ENCODE results near the gene SCAP. TPM values are rescaled to one million over a fixed set of nuclear protein-coding genes. Genes with fewer than 3 reads are reported as not detected.

Gene SCAP
- 100 to 1,000 TPM in 2 of 6 donors, 10 to 100 TPM in 4; 65.7 to 134 (median 81.8) TPM for total RNA-seq

DNA sequence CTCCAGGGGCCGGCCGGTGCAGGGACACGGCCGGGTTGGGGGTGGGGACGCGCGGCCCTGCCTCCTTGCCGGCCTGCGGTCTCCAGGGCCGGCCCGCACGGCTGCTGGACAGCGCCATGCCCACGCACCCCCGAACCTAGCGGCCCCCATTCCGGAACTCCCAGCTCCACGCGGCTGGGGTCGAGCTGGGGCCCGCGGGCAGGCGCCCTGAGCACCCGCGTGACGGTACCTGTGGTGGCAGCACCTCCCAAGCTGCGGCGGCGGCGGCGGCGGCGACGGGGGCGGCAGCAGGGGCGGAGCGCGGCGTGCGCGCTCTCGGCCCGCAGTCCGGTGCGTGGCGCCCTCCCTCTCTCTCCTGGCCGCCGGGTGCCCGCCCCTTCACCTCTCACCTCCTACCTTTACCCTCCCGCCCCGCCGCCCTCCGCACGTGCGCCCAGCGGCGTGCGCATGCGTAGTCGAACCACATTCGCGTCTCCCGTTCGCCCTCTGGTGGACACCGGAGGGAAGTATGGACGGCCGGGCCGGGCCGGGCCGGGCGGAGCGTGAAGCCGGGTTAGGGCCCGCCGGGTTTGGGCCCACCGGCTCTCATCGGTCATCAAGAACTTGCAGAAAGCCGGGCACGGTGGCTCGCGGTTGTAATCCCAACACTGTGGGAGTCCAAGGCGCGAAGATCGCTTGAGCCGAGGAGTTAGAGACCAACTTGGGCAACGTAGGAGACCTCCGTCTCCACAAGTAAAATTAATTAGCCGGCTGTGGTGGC is at the start of gene SCAP:
TSS of gene SCAP (minus strand) at position 372 of the 760 bp plus-strand sequence. CDS start 32,948 bp downstream, outside the sequence.
- Histone ChIP-seq H3K27me3 (no peaks in the 10 kb centered on the region), H3K9me3 (no peaks in the 10 kb centered on the region), H3K36me3 (no peaks in the 10 kb centered on the region), H3K4me1 (peaks cover 18 to 33% (median 19%) of the 10 kb centered on the region in 4 donors), H3K4me3 (peak within 1 kb of the TSS; percentile 97 to 99 (median 98)), H3K27ac (peak within 1 kb of the TSS; percentile 77 to 90 (median 86))
- peak; percentile 97 to 99 for ATAC-seq (ENCODE audit: low FRiP score in 2 of 2)
- DNase-seq: peak; percentile 95 to 98
- WGBS, 2 donors: 5 to 20% methylated on average over 11 to 34 of the region's 88 CpGs
- peak in 3 of 4 donors; percentile 44 to 77 (median 55) for TF ChIP-seq POLR2A (IDR thresholded peaks at IDR 0.05)
- TF ChIP-seq, protein P1, sequence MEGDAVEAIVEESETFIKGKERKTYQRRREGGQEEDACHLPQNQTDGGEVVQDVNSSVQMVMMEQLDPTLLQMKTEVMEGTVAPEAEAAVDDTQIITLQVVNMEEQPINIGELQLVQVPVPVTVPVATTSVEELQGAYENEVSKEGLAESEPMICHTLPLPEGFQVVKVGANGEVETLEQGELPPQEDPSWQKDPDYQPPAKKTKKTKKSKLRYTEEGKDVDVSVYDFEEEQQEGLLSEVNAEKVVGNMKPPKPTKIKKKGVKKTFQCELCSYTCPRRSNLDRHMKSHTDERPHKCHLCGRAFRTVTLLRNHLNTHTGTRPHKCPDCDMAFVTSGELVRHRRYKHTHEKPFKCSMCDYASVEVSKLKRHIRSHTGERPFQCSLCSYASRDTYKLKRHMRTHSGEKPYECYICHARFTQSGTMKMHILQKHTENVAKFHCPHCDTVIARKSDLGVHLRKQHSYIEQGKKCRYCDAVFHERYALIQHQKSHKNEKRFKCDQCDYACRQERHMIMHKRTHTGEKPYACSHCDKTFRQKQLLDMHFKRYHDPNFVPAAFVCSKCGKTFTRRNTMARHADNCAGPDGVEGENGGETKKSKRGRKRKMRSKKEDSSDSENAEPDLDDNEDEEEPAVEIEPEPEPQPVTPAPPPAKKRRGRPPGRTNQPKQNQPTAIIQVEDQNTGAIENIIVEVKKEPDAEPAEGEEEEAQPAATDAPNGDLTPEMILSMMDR (IDR thresholded peaks at IDR 0.05): peak; percentile 97 to 99 (median 99)
- TF ChIP-seq EP300 (IDR thresholded peaks at IDR 0.05): peak in 1 of 4 donors; percentile 36
- TF ChIP-seq POLR2AphosphoS5 (IDR thresholded peaks at IDR 0.05): peak; percentile 73 to 90

DNA sequence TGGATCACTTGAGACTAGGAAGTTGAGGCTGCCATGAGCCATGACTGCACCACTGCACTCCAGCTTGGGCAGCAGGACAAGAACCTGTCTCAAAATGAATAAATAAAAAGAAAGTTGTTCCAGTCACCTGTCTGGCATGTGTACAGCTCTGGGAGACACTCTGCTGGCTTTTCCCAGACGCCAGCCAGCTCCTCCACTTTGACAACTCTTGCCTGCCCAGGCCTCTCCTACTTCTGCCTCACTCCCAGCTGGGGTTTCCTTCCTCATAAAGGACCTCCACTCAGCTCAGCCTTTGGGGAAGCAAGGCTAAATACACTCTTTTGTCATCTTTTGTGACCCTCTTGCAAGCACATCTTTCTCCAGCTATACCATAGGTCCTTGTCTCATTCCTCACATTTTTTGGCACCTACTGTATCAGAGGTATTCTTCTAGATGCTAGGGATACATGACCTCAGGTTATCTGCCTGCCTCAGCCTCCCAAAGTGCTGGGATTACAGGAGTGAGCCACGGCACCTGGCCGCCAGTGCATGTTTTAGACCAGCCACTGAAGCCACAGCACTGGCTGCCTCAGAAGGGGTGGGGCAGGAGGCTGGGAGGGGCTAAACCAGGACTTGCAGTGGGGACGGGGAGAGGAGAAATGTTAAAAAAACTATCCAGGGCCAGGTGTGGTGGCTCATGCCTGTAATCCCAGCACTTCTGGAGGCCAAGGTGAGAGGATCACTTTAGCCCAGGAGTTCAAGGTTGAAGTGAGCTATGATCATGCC is 47.8 kb upstream of the SCAP start:
- Histone ChIP-seq H3K27me3 (no peaks in the 10 kb centered on the region), H3K4me1 (peaks cover 0 to 8% (median 2%) of the 10 kb centered on the region in 4 donors), H3K9me3 (no peaks in the 10 kb centered on the region), H3K27ac (no peak overlapping the region), H3K4me3 (no peak overlapping the region), H3K36me3 (no peaks in the 10 kb centered on the region)
- 59 to 71% methylated on average over 4 of the region's 4 CpGs for WGBS, 2 donors
- DNase-seq (no peak), ATAC-seq (ENCODE audit: low FRiP score in 2 of 2) (no peak)
- TF ChIP-seq POLR2AphosphoS5 (IDR thresholded peaks at IDR 0.05) (no peak), POLR2A (IDR thresholded peaks at IDR 0.05) (no peak)
- TF ChIP-seq, protein P1 (IDR thresholded peaks at IDR 0.05): no peak

DNA sequence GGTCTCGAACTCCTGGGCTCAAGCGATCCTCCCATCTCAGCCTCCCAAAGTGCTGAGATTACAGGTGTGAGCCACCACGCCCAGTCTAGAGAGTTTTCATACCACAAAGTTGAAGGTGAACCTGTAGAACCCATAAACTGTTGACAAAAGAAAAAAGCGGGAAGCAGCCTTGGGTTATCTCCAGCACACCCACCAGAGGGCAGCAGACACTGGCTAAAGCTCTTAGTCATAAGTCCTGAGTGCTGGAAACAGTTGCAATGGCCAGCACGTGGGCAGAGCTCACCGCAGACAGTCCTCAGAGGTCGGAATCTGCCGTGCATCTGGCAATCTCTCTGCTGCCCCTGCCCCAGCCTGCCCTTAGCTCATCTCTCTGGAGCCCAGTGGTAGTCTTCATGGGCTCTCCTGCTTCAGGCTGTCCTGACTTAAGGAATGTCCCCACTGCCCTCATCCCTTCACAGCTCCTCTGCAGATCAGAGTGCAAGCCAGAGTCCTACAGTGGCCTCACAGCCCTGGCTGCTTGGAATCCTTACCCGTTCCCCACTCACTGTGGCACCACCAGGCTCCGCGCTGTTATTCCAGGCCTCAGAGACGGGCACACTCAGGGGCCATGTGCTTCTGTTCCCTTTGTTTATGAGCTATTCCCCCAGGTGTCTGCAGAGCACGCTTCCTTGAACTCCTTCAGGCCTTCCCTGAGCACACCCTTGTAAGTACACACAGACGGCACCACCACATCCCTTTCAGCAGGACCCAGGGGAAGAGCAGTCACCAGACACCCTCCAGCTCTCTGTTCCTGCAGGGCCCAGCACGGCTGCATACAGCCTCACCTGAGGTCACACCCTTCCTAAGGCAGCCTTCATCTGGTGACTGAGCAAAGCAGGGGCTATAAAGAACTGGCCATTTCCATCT is 46.6 kb upstream of the SCAP start:
- Histone ChIP-seq H3K4me3 (no peak overlapping the region), H3K4me1 (peaks cover 0 to 8% (median 2%) of the 10 kb centered on the region in 4 donors), H3K27me3 (no peaks in the 10 kb centered on the region), H3K27ac (no peak overlapping the region), H3K9me3 (no peaks in the 10 kb centered on the region), H3K36me3 (no peaks in the 10 kb centered on the region)
- ATAC-seq (ENCODE audit: low FRiP score in 2 of 2): peak; percentile 95 to 98
- peak in 1 of 2 donors; percentile 88 for DNase-seq
- 37 to 50% methylated on average over 11 to 15 of the region's 15 CpGs for WGBS, 2 donors
- TF ChIP-seq, protein P1 (IDR thresholded peaks at IDR 0.05): peak; percentile 77 to 94 (median 89)
- no peak for TF ChIP-seq EP300 (IDR thresholded peaks at IDR 0.05)

DNA sequence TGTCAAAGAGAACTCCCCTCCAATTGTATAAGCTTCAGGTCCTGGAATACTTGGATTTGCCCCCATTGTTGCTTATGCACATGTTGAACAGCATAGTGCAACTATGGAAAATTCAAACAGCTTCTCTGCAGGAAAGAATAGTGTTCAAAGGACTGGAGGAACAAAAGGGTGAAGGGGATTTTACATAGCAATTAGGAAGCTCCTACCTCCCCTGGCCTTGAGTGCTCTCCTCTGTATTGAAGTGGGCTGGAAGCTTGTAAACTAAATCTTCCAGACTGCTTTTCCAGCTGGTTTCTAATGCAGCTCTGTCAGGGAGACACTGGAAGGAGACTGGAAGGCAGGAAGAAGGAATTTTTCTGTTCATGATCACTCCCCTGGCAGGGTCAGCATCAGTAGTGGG is 45.0 kb upstream of the SCAP start:
- TF ChIP-seq POLR2AphosphoS5 (IDR thresholded peaks at IDR 0.05): no peak
- no peak for TF ChIP-seq POLR2A (IDR thresholded peaks at IDR 0.05)
- TF ChIP-seq EP300 (IDR thresholded peaks at IDR 0.05): no peak
- DNase-seq: no peak
- Histone ChIP-seq H3K9me3 (no peaks in the 10 kb centered on the region), H3K4me1 (peaks cover 0 to 8% (median 2%) of the 10 kb centered on the region in 4 donors), H3K27ac (no peak overlapping the region), H3K27me3 (no peaks in the 10 kb centered on the region), H3K4me3 (no peak overlapping the region), H3K36me3 (no peaks in the 10 kb centered on the region)
- no peak for ATAC-seq (ENCODE audit: low FRiP score in 2 of 2)
